ENCODE measurements around the gene BPHL. TPM values are rescaled to one million over a fixed set of nuclear protein-coding genes. Genes with fewer than 3 reads are reported as not detected.

BPHL gene
- total RNA-seq (2021; ENCODE audit: unreplicated experiment) (36.3 TPM), Bru-seq, nascent RNA (percentile 64 among the genes with signal in this experiment), BruChase-seq, experiment 1, labeled RNA remaining after a 2-hour chase (percentile 61 among the genes with signal in this experiment), BruChase-seq, experiment 2, labeled RNA remaining after a 6-hour chase (percentile 64 among the genes with signal in this experiment)
- polyA plus RNA-seq (2012; ENCODE audit: insufficient read length) = 42.5 TPM
- long read RNA-seq, transcript BPHL-203 (7 exons, 1,928 nt) = major isoform, 33 of 57 reads
- long read RNA-seq, transcript BPHL-205 (8 exons, 1,563 nt) = minor isoform, 6 of 57 reads
- long read RNA-seq, partial matches to known transcripts = 3 of 57 reads
- long read RNA-seq, other reads (novel, unspliced or antisense) = 11 of 57 reads

GRCh38 chr6:3118353-3119039 is at the start of gene BPHL:
Gene BPHL, plus strand, starts transcription at chr6:3118711. Its CDS starts 30 bp downstream, at chr6:3118741.
- CTCF ChIA-PET = no interaction called here
- DNase-seq (ENCODE audit: low read depth, low spot score) (peak; percentile 56), ATAC-seq (peak; percentile 97)
- H3K4me3 ChIP-seq (ENCODE audit: low read depth in 2 of 2, low read length in 2 of 2) = peak within 1 kb of the TSS; percentile 72 to 96
- peak within 1 kb of the TSS; percentile 88 for H3K27ac ChIP-seq (ENCODE audit: low read length)
- H3K27me3 ChIP-seq (ENCODE audit: control insufficient read depth, insufficient read depth, low read length) = no peaks in the 10 kb centered on the region
- peaks cover 4% of the 10 kb centered on the region; the same call in 1 of the 2 replicates for H3K36me3 ChIP-seq (ENCODE audit: control insufficient read depth, insufficient read depth, low read length)
- POLR2A ChIA-PET = no interaction called here
- in situ Hi-C loops (cut with HindIII; ENCODE audit: low pct_unique_long_range_greater_than_20kb, low sequenced_read_pairs) = no loop called here
- H3K9me3 ChIP-seq (ENCODE audit: control insufficient read depth, insufficient read depth, low read depth, low read length) = no peaks in the 10 kb centered on the region
- H3K4me1 ChIP-seq (ENCODE audit: control insufficient read depth, insufficient read depth, low read length) = peaks cover 4% of the 10 kb centered on the region; the same call in 1 of the 2 replicates
- BruUV-seq (replicated peaks) = no TSS peak
- peak; percentile 85 for TF ChIP-seq POLR2AphosphoS5 (IDR thresholded peaks at IDR 0.05; ENCODE audit: low read depth, low read length)
- TF ChIP-seq TCF7L2 (IDR thresholded peaks at IDR 0.05; ENCODE audit: low read depth, low read length) = no peak
- TF ChIP-seq SIN3A (IDR thresholded peaks at IDR 0.05; ENCODE audit: borderline replicate concordance, insufficient read depth, low read depth, low read length) = peak; percentile 33; the same call in 1 of the 2 replicates
- TF ChIP-seq, protein P1, sequence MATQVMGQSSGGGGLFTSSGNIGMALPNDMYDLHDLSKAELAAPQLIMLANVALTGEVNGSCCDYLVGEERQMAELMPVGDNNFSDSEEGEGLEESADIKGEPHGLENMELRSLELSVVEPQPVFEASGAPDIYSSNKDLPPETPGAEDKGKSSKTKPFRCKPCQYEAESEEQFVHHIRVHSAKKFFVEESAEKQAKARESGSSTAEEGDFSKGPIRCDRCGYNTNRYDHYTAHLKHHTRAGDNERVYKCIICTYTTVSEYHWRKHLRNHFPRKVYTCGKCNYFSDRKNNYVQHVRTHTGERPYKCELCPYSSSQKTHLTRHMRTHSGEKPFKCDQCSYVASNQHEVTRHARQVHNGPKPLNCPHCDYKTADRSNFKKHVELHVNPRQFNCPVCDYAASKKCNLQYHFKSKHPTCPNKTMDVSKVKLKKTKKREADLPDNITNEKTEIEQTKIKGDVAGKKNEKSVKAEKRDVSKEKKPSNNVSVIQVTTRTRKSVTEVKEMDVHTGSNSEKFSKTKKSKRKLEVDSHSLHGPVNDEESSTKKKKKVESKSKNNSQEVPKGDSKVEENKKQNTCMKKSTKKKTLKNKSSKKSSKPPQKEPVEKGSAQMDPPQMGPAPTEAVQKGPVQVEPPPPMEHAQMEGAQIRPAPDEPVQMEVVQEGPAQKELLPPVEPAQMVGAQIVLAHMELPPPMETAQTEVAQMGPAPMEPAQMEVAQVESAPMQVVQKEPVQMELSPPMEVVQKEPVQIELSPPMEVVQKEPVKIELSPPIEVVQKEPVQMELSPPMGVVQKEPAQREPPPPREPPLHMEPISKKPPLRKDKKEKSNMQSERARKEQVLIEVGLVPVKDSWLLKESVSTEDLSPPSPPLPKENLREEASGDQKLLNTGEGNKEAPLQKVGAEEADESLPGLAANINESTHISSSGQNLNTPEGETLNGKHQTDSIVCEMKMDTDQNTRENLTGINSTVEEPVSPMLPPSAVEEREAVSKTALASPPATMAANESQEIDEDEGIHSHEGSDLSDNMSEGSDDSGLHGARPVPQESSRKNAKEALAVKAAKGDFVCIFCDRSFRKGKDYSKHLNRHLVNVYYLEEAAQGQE (IDR thresholded peaks at IDR 0.05; ENCODE audit: insufficient read depth in 1 of 2, low read depth in 2 of 2, low read length in 1 of 2) = no peak
- TF ChIP-seq, protein P2, sequence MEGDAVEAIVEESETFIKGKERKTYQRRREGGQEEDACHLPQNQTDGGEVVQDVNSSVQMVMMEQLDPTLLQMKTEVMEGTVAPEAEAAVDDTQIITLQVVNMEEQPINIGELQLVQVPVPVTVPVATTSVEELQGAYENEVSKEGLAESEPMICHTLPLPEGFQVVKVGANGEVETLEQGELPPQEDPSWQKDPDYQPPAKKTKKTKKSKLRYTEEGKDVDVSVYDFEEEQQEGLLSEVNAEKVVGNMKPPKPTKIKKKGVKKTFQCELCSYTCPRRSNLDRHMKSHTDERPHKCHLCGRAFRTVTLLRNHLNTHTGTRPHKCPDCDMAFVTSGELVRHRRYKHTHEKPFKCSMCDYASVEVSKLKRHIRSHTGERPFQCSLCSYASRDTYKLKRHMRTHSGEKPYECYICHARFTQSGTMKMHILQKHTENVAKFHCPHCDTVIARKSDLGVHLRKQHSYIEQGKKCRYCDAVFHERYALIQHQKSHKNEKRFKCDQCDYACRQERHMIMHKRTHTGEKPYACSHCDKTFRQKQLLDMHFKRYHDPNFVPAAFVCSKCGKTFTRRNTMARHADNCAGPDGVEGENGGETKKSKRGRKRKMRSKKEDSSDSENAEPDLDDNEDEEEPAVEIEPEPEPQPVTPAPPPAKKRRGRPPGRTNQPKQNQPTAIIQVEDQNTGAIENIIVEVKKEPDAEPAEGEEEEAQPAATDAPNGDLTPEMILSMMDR (IDR thresholded peaks at IDR 0.05) = no peak
- intact Hi-C loops (cut with micrococcal nuclease; ENCODE audit: unreplicated experiment) = no loop called here

- DNase-seq (ENCODE audit: low read depth, low spot score) (no peak), ATAC-seq (no peak)
- TF ChIP-seq, protein P1 (IDR thresholded peaks at IDR 0.05; ENCODE audit: insufficient read depth in 1 of 2, low read depth in 2 of 2, low read length in 1 of 2) = no peak
- TF ChIP-seq, protein P2 (IDR thresholded peaks at IDR 0.05) = no peak
- TF ChIP-seq TCF7L2 (IDR thresholded peaks at IDR 0.05; ENCODE audit: low read depth, low read length) (no peak), SIN3A (IDR thresholded peaks at IDR 0.05; ENCODE audit: borderline replicate concordance, insufficient read depth, low read depth, low read length) (no peak), POLR2AphosphoS5 (IDR thresholded peaks at IDR 0.05; ENCODE audit: low read depth, low read length) (no peak)
- BruUV-seq (replicated peaks) = TSS peak; percentile 41
- Histone ChIP-seq H3K4me3 (ENCODE audit: low read depth in 2 of 2, low read length in 2 of 2) (no peak overlapping the region), H3K9me3 (ENCODE audit: control insufficient read depth, insufficient read depth, low read depth, low read length) (no peaks in the 10 kb centered on the region), H3K4me1 (ENCODE audit: control insufficient read depth, insufficient read depth, low read length) (peaks cover 10% of the 10 kb centered on the region), H3K27me3 (ENCODE audit: control insufficient read depth, insufficient read depth, low read length) (no peaks in the 10 kb centered on the region), H3K27ac (ENCODE audit: low read length) (no peak overlapping the region), H3K36me3 (ENCODE audit: control insufficient read depth, insufficient read depth, low read length) (no peaks in the 10 kb centered on the region; the same call in 1 of the 2 replicates)
- CTCF ChIA-PET = no interaction called here
- intact Hi-C loops (cut with micrococcal nuclease; ENCODE audit: unreplicated experiment) (no loop called here), in situ Hi-C loops (cut with HindIII; ENCODE audit: low pct_unique_long_range_greater_than_20kb, low sequenced_read_pairs) (no loop called here)
- POLR2A ChIA-PET = no interaction called here
Observed at GRCh38 chr6:3071568-3071967, 46.9 kb upstream of the BPHL start.

Measured in Panc1 (cell line).